Right atrium auricular region (tissue), 2 donors: Measurements from ENCODE around the gene LRRC70. TPM values are rescaled to one million over a fixed set of nuclear protein-coding genes. Genes with fewer than 3 reads are reported as not detected.

Source experiments
- DNase-seq: peaks from one replicate; pipeline ENCODE4 v3.0.0-alpha.2; 2019; ENCODE audit warnings: low spot score
- H3K27ac ChIP-seq, 2 donors: fragments of 200-600 bp; sonication (generic); 1 replicate in 1 of 2; 2 replicates in 1 of 2; pipeline ENCODE4 v1.5.1; 2016 to 2019
- H3K27me3 ChIP-seq, 2 donors: fragments of 200-600 bp; sonication (generic); one replicate each; pipeline versions ENCODE4 v1.5.1 to v1.6.0; 2017 to 2019
- H3K36me3 ChIP-seq: fragments of 200-600 bp; sonication (generic); one replicate; pipeline ENCODE4 v1.5.1; 2016
- H3K4me1 ChIP-seq, 2 donors: fragments of 200-600 bp; sonication (generic); one replicate each; pipeline versions ENCODE4 v1.5.1 to v1.6.0; 2017 to 2019
- H3K4me3 ChIP-seq, 2 donors: fragments of 200-600 bp; sonication (generic); 1 replicate in 1 of 2; 2 replicates in 1 of 2; pipeline ENCODE4 v1.5.1; 2017 to 2019; ENCODE audit warnings: mild to moderate bottlenecking in 1 of 2, moderate library complexity in 1 of 2
- H3K9me3 ChIP-seq, 2 donors: fragments of 200-600 bp; sonication (generic); one replicate each; pipeline ENCODE4 v1.5.1; 2019
- total RNA-seq, 2 donors: library from RNA; depleted of rRNA; stranded (reverse); fragments of >200 nt; gene quantifications; one replicate each; pipeline ENCODE4 v1.1.0, GENCODE V29; 2016
- TF ChIP-seq, protein P1 (sequence below), 2 donors: fragments of 200-600 bp; sonication (generic); IDR thresholded peaks; one replicate each; pipeline ENCODE4 v1.5.1; 2019; ENCODE audit warnings: antibody characterized with exemption in 2 of 2

Gene LRRC70
- total RNA-seq, 2 donors from 2014 or later, result 1.9 to 2.1 TPM

DNA sequence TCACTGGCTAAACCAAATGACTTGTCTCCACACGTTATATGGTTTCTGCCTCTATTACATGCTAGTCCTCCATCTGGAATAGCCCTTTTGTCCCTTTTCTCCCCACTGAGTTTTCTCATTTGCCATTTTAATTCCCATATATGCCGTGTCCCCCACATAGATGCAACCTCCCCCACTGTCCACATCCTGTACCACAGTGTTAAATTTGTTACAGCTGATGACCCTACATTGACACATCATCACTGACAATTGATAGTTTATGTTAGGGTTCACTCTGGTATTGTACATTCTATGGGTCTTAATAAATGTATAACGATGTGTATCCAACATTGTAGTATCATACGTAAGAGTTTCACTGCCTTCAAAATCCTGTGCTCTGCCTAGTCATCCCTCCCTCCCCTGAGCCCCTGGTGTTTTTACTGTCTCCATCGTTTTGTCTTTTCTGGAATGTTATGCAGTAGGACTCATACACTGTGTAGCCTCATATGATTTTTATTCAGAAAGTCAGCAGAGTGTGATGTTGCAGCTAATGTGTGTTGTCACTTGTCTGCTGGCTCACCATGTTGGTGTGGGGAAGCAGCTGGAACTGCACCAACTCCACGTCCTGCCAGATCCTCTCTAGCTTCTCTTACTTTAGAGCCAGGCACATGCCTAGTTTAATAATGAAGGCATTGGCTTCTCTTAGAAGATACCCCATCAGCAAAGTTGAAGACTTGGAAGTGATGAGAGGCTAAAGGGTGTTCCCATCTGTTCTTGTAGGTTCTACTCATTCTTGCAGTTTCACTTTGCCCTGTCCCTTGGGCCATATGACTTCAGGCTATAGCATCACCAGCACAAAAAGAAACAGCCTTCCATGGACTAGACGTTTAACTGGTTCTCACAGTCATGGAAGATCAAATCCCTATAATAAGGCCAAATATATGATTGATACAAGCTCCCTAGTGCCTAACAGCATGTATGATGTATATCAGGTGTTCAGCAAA is 30.2 kb downstream of the LRRC70 start:
- Histone ChIP-seq H3K27me3 (no peaks in the 10 kb centered on the region), H3K9me3 (no peaks in the 10 kb centered on the region), H3K36me3 (no peaks in the 10 kb centered on the region), H3K4me3 (no peak overlapping the region), H3K4me1 (no peaks in the 10 kb centered on the region), H3K27ac (peak overlapping the region in 1 of 2 donors; percentile 6)
- TF ChIP-seq, protein P1, sequence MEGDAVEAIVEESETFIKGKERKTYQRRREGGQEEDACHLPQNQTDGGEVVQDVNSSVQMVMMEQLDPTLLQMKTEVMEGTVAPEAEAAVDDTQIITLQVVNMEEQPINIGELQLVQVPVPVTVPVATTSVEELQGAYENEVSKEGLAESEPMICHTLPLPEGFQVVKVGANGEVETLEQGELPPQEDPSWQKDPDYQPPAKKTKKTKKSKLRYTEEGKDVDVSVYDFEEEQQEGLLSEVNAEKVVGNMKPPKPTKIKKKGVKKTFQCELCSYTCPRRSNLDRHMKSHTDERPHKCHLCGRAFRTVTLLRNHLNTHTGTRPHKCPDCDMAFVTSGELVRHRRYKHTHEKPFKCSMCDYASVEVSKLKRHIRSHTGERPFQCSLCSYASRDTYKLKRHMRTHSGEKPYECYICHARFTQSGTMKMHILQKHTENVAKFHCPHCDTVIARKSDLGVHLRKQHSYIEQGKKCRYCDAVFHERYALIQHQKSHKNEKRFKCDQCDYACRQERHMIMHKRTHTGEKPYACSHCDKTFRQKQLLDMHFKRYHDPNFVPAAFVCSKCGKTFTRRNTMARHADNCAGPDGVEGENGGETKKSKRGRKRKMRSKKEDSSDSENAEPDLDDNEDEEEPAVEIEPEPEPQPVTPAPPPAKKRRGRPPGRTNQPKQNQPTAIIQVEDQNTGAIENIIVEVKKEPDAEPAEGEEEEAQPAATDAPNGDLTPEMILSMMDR (IDR thresholded peaks at IDR 0.05), result no peak
- no peak for DNase-seq

DNA sequence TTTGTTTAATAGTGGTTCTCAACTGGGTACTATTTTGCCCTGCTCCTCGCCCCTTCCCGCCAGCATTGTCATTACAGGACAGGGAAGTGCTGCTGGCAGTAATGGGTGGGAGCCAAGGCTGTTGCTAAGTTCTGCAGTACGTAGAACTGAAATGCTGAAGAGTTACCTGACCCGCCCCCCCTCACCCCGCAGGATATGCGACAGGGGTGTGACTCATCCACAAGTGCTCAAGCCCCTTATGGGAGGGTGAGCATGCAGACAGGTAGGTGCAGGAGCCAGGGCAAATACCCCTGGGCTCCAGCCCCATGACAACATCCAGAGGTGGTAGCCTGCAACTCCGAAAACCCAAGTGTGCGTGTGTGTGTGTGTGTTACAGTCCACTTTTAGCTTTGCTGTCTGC is 35.7 kb downstream of the LRRC70 start:
- Histone ChIP-seq H3K4me3 (no peak overlapping the region), H3K27me3 (no peaks in the 10 kb centered on the region), H3K36me3 (no peaks in the 10 kb centered on the region), H3K9me3 (no peaks in the 10 kb centered on the region), H3K27ac (no peak overlapping the region), H3K4me1 (no peaks in the 10 kb centered on the region)
- TF ChIP-seq, protein P1 (IDR thresholded peaks at IDR 0.05), result no peak
- DNase-seq, result no peak

DNA sequence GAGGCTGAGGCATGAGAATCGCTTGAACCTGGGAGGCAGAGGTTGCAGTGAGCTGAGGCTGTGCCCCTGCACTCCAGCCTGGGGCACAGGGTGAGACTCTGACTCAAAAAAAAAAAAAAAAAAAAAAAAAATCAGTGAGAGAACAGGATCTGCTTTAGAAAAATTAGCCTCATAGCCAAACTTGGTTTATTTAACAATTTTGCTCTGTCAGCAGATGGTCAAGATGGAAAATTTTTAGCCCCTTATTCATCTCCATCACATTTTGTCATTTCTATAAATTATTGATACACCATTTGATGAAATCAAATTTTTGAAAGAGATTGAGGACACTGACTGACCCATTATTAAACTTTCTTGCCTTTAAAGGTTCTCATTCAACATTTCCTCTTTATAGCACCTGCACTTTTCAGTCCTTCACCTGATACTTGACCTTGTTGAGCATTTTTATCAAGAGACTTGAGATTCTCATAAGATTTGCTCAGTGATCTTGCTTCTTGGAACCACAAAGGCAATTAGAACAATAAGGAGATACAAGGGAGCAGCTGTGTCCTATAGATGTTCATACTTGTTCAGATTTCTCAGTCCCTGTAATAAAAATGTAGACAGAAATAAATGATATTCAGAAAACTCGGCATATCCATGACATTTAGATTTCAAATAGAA is 38.1 kb downstream of the LRRC70 start:
- Histone ChIP-seq H3K4me3 (no peak overlapping the region), H3K27me3 (no peaks in the 10 kb centered on the region), H3K27ac (no peak overlapping the region), H3K36me3 (no peaks in the 10 kb centered on the region), H3K9me3 (no peaks in the 10 kb centered on the region), H3K4me1 (no peaks in the 10 kb centered on the region)
- TF ChIP-seq, protein P1 (IDR thresholded peaks at IDR 0.05), result no peak
- DNase-seq, result no peak

DNA sequence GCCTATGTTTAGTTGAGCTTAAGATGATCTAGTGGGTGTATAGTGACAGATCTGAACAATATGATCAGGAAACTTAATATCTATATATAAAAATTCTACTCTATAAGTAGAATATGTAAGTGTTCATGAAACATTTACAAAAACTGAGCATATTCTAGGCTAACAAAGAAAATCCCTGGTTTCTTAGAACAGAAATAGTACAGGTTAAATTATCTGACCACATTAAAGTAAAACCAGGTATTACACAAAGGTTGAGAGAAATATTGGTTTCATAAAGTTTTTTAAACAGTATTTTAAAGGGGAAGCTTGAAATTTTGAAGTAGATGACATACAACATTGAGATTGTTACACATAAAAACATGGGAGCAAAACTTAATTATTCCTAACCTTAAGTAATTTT is 39.3 kb downstream of the LRRC70 start:
- H3K27me3 ChIP-seq, result no peaks in the 10 kb centered on the region
- H3K4me1 ChIP-seq, result no peaks in the 10 kb centered on the region
- H3K9me3 ChIP-seq, result no peaks in the 10 kb centered on the region
- TF ChIP-seq, protein P1 (IDR thresholded peaks at IDR 0.05), result no peak
- no peak overlapping the region for H3K4me3 ChIP-seq
- no peak for DNase-seq
- H3K36me3 ChIP-seq, result no peaks in the 10 kb centered on the region
- no peak overlapping the region for H3K27ac ChIP-seq

DNA sequence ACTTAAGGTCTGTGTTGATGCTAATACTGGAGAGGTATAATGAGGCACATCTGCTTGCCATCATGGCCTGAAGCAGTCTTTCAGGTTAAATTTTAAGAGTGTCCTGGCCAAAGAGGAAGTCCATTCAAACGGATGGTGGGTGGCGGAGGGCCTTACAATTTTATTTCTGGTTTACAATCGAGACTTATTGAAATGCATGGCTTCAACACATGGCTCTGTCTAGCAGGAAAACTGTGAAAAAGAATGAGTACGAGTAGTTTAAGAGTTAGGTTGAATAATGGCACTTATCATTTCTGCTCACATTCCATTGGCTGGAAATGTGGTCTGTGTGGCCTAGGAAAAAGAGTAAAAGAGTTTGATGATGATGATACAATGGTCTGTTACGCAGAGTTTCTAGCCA is 42.1 kb downstream of the LRRC70 start:
- Histone ChIP-seq H3K27ac (no peak overlapping the region), H3K4me3 (no peak overlapping the region), H3K36me3 (no peaks in the 10 kb centered on the region), H3K4me1 (no peaks in the 10 kb centered on the region), H3K27me3 (no peaks in the 10 kb centered on the region), H3K9me3 (no peaks in the 10 kb centered on the region)
- TF ChIP-seq, protein P1 (IDR thresholded peaks at IDR 0.05), result no peak
- DNase-seq, result no peak
